ENCODE results near the gene EID2B.

The EID2B gene

GRCh38 chr19:39497996-39498797, 34.5 kb downstream of the EID2B start:
- H3K4me3 ChIP-seq (replicated peaks; ENCODE audit: low read depth, low read length): peak overlapping the region; percentile 25
- peak; percentile 28 for TF ChIP-seq CTCF (IDR thresholded peaks at IDR 0.05; ENCODE audit: low read depth, low read length, missing control alignments)
- no peak for DNase-seq (ENCODE audit: extremely low read depth, low read depth)

GRCh38 chr19:39497701-39497995, 35.0 kb downstream of the EID2B start:
- TF ChIP-seq CTCF (IDR thresholded peaks at IDR 0.05; ENCODE audit: low read depth, low read length, missing control alignments): no peak
- no peak for DNase-seq (ENCODE audit: extremely low read depth, low read depth)
- H3K4me3 ChIP-seq (replicated peaks; ENCODE audit: low read depth, low read length): peak overlapping the region; percentile 25

GRCh38 chr19:39496063-39496462, 36.6 kb downstream of the EID2B start:
- no peak for DNase-seq (ENCODE audit: extremely low read depth, low read depth)
- no peak for TF ChIP-seq CTCF (IDR thresholded peaks at IDR 0.05; ENCODE audit: low read depth, low read length, missing control alignments)
- H3K4me3 ChIP-seq (replicated peaks; ENCODE audit: low read depth, low read length): no peak overlapping the region

GRCh38 chr19:39494661-39495060, 38.0 kb downstream of the EID2B start:
- H3K4me3 ChIP-seq (replicated peaks; ENCODE audit: low read depth, low read length): no peak overlapping the region
- no peak for TF ChIP-seq CTCF (IDR thresholded peaks at IDR 0.05; ENCODE audit: low read depth, low read length, missing control alignments)
- DNase-seq (ENCODE audit: extremely low read depth, low read depth): no peak

- no peak overlapping the region for H3K4me3 ChIP-seq (replicated peaks; ENCODE audit: low read depth, low read length)
- no peak for TF ChIP-seq CTCF (IDR thresholded peaks at IDR 0.05; ENCODE audit: low read depth, low read length, missing control alignments)
- DNase-seq (ENCODE audit: extremely low read depth, low read depth): no peak
These were observed 39.9 kb downstream of the EID2B start for GRCh38 chr19:39492788-39493187.

- DNase-seq (ENCODE audit: extremely low read depth, low read depth): no peak
- TF ChIP-seq CTCF (IDR thresholded peaks at IDR 0.05; ENCODE audit: low read depth, low read length, missing control alignments): no peak
- no peak overlapping the region for H3K4me3 ChIP-seq (replicated peaks; ENCODE audit: low read depth, low read length)
These were observed 40.4 kb downstream of the EID2B start for GRCh38 chr19:39492225-39492624.

GRCh38 chr19:39489756-39490155, 42.9 kb downstream of the EID2B start:
- H3K4me3 ChIP-seq (replicated peaks; ENCODE audit: low read depth, low read length): no peak overlapping the region
- no peak for TF ChIP-seq CTCF (IDR thresholded peaks at IDR 0.05; ENCODE audit: low read depth, low read length, missing control alignments)
- DNase-seq (ENCODE audit: extremely low read depth, low read depth): no peak
